Uterus (tissue), 2 donors: Measurements from ENCODE around the gene ARMS2.

Source experiments
- POLR2A ChIP-seq, 2 donors: fragments of 450-650 bp; IDR thresholded peaks; one replicate each; pipeline ENCODE4 v1.6.1; 2016; ENCODE audit warnings: antibody characterized with exemption in 2 of 2, mild to moderate bottlenecking in 1 of 2, moderate library complexity in 1 of 2
- TF ChIP-seq, protein P1 (sequence below), 4 experiments: fragments of 200-600 bp in 2 of 4; fragments of 450-650 bp in 2 of 4; sonication (generic) in 2 of 4; IDR thresholded peaks; one replicate each; pipeline ENCODE4 v1.5.1; 2016 to 2019; ENCODE audit warnings: antibody characterized with exemption in 4 of 4, mild to moderate bottlenecking in 2 of 4, moderate library complexity in 1 of 4

DNA sequence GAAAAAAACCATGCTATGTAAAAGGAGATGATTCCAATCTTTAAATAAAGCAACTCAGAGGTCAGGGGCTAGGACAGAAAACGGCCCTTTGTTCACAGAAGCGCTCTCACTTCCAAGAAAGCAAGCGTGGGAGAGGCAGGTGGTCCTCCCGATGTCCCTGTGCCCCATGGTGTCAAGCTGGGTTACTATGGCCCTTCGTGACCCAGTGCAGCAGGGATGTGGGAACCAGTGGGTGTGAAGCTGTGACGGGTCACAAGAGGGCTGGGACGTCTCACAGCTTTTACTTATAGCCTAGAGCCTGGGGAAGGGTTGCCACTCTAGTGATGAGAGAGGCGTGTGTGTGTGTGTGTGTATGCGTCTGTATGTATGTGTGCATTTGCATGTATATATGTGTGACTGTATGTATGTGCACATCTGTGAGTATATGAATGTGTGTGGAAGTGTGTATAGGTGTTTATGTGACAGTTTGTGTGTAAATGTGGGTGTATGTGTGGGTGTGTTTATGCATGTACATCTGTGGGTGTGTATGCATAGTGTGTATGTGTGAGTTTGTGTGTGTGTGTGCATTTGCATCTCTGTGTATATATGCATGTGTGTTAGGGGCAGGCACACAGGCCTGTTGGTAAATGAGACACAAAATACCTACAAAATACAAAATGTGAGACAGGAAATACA is 32.1 kb downstream of the ARMS2 start:
- TF ChIP-seq, protein P1, sequence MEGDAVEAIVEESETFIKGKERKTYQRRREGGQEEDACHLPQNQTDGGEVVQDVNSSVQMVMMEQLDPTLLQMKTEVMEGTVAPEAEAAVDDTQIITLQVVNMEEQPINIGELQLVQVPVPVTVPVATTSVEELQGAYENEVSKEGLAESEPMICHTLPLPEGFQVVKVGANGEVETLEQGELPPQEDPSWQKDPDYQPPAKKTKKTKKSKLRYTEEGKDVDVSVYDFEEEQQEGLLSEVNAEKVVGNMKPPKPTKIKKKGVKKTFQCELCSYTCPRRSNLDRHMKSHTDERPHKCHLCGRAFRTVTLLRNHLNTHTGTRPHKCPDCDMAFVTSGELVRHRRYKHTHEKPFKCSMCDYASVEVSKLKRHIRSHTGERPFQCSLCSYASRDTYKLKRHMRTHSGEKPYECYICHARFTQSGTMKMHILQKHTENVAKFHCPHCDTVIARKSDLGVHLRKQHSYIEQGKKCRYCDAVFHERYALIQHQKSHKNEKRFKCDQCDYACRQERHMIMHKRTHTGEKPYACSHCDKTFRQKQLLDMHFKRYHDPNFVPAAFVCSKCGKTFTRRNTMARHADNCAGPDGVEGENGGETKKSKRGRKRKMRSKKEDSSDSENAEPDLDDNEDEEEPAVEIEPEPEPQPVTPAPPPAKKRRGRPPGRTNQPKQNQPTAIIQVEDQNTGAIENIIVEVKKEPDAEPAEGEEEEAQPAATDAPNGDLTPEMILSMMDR (IDR thresholded peaks at IDR 0.05): no peak
- no peak for TF ChIP-seq POLR2A (IDR thresholded peaks at IDR 0.05)
